LoVo (cell line): Measurements from ENCODE around the gene PRPF38B.
A peak's percentile ranks its signal among the peaks of the same experiment; 100 is the strongest.

ENCODE experiments used
- DNase-seq: peaks from one replicate; pipeline ENCODE4 v3.0.0-alpha.2; 2016; ENCODE audit warnings: low spot score

Gene PRPF38B

DNA sequence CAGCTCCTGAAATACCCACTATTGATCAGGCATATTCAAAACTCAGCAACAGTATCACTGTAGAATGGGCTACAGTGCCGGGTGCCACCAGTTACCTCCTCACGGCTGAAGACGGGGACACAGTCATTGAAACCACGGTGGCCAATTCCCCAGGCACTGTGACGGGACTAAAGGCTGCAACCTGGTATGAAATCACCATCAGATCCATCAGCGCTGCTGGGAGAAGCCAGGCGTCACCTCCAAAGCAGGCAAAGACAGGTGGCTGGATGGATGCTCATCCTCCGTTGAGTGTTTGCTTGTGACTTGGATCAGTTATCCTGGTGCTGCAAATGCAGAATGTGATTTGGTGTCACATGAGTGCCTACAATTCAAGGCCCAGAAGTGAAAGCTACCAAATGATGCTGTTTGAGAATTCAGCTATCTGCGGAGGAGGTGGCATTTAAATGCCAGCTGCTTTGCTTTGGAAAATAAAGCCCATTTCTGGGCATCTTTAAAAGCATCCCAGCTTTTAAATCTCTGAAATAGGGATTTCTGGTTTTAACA lies 25.7 kb downstream of the PRPF38B start:
- no peak for DNase-seq

DNA sequence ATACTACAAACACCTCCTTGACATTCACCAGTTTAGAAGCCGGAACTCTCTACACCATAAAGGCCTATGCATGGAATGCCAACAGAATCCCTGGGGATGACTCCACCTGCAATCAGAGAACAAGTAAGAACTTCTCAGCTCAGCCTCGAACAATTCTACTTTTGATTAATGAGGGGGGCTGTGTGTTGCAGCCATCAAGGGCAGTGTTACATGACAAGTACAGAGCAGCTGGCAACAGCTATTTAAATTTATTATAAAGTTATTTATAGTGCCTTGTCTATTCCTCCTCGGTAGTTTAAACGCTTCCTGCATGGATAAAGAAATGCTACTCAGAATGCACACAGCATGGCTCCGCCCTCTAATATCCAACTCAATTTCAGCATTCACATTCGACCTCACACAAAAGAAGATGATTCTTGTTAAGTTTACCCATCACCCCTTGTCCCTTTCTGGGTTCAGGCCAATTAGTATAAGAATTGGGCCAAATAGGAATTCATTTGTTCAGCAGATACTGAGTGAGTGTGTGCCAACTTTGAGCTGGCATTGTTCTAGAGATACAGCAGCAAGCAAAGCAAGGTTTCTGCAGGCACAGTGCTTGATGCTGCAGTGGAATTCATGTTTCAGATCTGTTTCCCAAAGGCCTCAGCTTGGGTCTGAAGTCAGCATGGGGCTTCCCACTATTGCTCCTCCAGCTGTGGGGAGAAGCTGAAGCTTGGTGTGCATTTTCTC lies 27.0 kb downstream of the PRPF38B start:
- no peak for DNase-seq

- peak; percentile 35 for DNase-seq
These were observed 27.7 kb downstream of the PRPF38B start for GRCh38 chr1:108719656-108720435.

DNA sequence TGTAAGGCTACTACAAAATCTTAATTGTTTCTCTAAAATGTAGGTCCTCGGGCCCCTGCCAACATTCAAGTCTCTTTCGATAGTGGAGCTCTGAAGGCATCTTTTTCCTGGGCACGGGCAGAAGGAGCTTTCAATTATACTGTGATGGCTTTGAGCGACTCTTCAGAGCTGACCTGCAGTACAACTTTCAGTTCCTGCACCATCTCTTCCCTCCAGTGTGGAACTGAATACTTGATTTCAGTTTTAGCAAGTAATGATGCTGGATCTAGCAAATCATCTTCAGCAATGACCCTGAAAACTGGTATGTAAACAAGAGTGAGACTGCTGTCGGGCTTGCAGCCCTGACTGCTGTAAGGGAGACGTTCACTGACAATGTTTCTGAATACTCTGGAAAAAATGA lies 30.2 kb downstream of the PRPF38B start:
- no peak for DNase-seq

- DNase-seq, result no peak
These were observed 33.8 kb downstream of the PRPF38B start for GRCh38 chr1:108725906-108726305.

DNA sequence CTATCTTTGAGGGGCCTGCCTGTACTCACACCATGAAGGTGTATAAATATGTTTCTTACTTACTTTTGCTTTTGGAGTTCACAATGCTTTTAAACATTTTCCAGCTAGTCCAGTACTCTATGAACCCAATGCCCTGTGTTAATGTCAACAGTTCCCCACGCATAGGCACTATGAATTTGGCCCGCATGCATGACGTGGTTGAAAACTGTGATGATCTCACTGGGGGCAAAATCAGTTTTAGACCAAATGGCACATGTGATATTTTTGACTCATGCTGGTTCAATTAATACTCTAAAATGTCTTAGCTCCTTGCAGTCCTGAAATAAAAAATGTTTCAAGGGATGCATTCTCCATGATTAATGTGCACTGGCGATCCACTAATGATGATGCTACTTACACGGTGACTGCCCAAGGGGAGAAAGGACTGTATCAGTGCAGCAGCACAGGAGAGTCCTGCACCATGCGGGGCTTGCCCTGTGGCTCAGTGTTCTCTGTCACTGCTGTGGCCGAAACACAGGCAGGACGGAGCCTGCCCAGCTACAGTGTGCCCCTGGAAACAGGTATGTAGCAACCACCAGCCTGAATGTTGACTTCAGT lies 36.3 kb downstream of the PRPF38B start:
- DNase-seq, result no peak

DNA sequence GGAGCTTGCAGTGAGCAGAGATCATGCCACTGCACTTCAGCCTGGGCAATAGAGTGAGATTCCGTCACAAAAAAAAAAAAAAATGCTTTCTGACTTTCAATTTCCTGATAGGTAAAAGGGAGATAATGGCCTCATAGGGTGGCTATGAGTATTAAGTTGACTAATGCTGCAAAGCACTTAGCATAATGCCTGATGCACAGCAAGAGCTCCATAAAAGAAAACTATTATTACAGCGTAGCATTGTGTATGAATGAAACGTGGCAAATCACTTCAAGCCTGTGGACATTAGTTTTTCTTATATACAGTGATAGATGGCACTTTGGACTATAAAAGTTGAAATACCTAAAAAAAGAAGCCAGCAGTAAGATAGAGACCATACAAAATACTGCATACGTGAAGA lies 37.4 kb downstream of the PRPF38B start:
- DNase-seq, result no peak

GRCh38 chr1:108732398-108732797 lies 40.3 kb downstream of the PRPF38B start:
- DNase-seq, result no peak

- no peak for DNase-seq
These were observed 42.2 kb downstream of the PRPF38B start for GRCh38 chr1:108734171-108734865.

- no peak for DNase-seq
These were observed 50.1 kb downstream of the PRPF38B start for GRCh38 chr1:108742253-108742652.

- DNase-seq, result no peak
These were observed 53.9 kb downstream of the PRPF38B start for GRCh38 chr1:108745980-108746381.

DNA sequence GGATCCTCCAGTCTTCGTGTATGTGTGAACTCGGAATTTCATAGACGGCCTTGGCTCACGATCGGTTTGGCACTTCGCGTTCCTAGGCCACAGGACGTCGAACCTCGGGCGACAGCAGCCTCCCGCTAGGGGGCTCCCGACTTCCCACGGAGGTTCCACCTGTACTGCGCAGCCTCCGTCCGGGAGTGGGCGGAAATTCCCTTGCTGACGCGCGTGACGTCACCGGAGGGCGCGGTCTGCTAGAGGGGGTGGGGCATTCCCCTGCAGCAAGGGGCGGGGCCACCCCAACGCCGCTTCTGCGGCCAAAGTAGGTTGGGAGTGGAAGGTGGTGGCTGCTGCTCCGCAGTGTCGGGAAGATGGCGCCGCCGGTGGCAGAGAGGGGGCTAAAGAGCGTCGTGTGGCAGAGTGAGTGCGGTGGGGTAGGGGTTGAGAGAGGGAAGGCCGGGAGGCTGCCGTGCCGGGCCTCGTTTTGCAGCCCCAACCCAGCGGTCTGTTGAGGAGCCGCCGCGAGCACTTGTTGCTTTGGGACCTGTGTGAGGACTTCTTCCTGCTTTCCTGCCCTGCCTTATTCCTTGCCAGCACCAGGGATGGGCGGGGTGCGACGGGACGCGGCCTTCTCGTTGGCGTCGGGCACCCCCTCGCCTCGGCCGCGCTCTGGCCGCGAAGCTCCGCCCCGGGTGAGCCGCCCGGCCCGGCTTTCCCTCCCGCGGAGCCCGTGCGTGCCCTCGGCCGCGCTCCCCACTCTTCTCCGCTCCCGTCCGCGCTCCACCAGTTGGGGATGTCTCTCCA lies 54.5 kb downstream of the PRPF38B start, which contains the start of gene STXBP3:
STXBP3 (plus strand) TSS at position 293 of the 789 bp plus-strand sequence; CDS start at position 357, 64 bp downstream.
- DNase-seq, result peak; percentile 99

DNA sequence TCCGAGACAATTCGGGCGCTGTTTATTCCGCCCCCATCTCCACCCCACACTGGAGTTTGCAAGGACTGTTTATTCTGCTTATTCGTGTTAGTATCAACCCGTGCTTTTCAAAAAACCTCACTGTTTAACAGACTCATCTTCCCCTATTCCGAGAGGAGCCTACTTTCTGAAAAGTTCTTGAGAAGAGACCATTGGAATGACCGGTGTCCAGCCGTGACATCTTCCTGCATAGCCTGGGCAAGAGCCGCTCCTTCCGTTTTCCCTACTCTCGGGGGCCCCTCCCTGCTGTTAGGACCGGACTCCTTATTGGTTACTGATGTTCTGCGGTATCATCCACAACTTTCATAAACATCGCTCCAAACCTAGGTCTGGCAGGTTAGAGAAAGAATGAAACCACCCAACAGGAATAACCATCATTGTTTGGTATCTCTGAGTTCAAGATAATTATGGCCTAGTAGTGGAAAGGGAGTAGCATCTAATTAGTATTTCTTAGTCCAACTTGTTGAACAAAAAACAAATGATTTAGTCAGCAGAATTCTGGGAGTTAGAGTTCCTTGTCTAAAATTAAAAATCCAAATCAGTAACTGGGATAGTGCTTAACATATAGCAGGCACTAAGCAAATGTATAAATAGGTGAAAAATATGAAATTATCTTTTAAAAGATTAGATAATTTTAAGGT lies 55.2 kb downstream of the PRPF38B start:
- DNase-seq, result peak; percentile 81

DNA sequence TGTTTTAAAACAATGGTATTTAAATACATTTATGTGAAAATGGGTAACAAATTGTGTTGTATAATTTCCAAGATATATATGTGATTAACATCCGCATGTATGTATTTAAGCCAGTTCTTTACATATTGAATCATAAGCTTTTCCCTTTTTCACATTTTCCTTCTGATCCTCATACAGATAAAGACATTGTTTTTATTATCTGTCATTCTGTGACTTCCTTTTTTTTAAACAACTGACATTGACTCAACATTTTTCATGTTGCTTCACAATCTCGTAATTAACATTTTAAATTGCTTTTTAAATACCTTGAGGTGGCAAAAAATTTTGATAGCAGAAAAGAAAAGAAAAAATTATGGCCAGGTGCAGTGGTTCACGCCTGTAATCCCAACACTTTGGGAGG lies 55.8 kb downstream of the PRPF38B start:
- no peak for DNase-seq

DNA sequence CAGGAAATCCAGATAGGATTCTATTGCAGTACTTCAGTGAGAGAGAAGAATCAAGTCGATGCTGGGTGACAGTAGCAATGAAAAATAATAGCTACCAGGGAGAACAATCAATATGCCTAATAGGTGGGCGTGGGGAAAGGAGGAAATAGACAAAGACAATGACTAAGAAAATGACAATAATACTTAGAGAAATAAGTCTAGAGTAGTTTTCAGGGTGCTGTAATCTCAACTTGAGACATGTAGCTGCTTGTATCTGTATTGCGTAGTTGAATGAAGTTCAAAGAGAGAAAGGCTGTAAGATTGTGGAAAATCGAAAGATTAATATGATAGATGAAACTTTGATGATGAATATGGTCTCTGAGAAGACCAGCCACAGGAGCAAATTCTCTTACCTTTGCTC lies 57.0 kb downstream of the PRPF38B start:
- no peak for DNase-seq

DNA sequence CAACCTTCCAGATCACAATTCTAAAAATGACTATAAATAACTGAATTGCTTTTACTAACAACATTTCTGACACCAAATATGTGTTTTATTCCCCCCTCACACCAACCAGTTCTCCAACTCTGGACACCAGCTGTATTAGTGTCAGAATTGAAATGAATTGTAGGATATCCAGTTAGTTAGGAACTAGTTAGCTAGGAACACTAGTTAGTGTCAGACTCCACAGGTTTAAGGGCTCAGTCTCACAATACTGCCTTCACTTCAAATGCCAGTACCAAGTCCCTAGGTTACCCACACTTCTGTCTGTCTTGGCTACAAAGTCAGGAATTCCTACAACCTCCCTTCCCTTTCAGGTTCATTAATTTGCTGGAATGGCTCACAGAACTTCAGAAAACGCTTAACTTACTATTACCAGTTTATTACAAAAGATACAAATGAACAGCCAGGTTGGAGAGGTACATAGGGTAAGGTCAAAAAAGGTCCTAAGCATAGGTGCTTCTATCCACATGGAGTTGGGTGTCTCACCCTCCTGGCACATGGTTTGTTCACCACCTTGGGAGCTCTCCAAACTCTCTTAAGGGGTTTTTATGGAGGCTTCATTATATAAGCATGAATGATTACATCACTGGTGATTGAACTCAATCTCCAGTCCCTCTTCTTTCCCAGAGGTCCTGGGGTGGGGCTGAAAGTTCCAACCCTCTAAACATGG lies 58.5 kb downstream of the PRPF38B start:
- DNase-seq, result no peak
